Mucosa of stomach (tissue), 1 donor: Measurements from ENCODE around the gene VSTM5.
A peak's percentile ranks its signal among the peaks of the same experiment; 100 is the strongest.
"Not testable (repeated sequence)": the region's sequence is repeated elsewhere in the genome, so short reads cannot be mapped to it uniquely, and the experiment has no call there.

Source experiments
- H3K27me3 ChIP-seq: one replicate; pipeline ENCODE4 v1.7.0; 2013; ENCODE audit warnings: mild to moderate bottlenecking, low read length; ENCODE audit not compliant: control insufficient read depth, insufficient read depth
- H3K36me3 ChIP-seq: one replicate; pipeline ENCODE4 v1.7.0; 2013; ENCODE audit warnings: low read length; ENCODE audit not compliant: control insufficient read depth, insufficient read depth
- H3K4me1 ChIP-seq: one replicate; pipeline ENCODE4 v1.7.0; 2013; ENCODE audit warnings: mild to moderate bottlenecking, low read length; ENCODE audit not compliant: control insufficient read depth, insufficient read depth
- H3K4me3 ChIP-seq: one replicate; pipeline ENCODE4 v1.7.0; 2013; ENCODE audit warnings: low read length
- H3K9ac ChIP-seq: one replicate; pipeline ENCODE4 v1.7.0; 2013; ENCODE audit warnings: mild to moderate bottlenecking, low read length, moderate library complexity
- H3K9me3 ChIP-seq: one replicate; pipeline ENCODE4 v1.7.0; 2013; ENCODE audit warnings: mild to moderate bottlenecking, low read length, moderate library complexity; ENCODE audit not compliant: control insufficient read depth
- donor health status: Pancreatic carcinoma.

The VSTM5 gene, protein sequence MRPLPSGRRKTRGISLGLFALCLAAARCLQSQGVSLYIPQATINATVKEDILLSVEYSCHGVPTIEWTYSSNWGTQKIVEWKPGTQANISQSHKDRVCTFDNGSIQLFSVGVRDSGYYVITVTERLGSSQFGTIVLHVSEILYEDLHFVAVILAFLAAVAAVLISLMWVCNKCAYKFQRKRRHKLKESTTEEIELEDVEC

DNA sequence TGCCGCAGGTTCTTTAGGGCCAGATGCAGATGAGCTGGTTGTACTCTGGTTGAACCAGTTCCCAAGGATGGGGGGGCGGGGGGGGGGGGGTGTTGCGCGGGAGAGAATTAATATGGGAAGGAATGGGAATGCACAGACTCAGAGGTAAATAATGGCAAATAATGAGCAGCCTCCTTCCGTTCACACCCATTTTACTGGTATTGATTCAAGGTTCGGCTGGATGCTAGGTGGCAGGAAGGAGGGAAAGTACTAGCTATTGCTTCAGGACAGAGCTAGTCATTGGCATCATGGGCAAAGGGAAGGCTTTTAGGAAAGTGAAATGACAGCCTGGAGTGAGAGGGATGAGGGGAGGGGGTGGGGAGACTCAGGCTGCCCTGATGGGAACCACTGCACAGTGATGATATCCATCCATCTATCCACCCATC, at the start of gene VSTM5:
VSTM5 (minus strand) TSS at position 25 of the 425 bp plus-strand sequence. CDS start 116 bp downstream, outside the sequence.
- no peaks in the 10 kb centered on the region for H3K9me3 ChIP-seq
- H3K4me1 ChIP-seq, result peaks cover 29% of the 10 kb centered on the region
- H3K36me3 ChIP-seq, result no peaks in the 10 kb centered on the region
- H3K9ac ChIP-seq, result peak within 1 kb of the TSS; percentile 75
- no peaks in the 10 kb centered on the region for H3K27me3 ChIP-seq
- peak within 1 kb of the TSS; percentile 47 for H3K4me3 ChIP-seq

DNA sequence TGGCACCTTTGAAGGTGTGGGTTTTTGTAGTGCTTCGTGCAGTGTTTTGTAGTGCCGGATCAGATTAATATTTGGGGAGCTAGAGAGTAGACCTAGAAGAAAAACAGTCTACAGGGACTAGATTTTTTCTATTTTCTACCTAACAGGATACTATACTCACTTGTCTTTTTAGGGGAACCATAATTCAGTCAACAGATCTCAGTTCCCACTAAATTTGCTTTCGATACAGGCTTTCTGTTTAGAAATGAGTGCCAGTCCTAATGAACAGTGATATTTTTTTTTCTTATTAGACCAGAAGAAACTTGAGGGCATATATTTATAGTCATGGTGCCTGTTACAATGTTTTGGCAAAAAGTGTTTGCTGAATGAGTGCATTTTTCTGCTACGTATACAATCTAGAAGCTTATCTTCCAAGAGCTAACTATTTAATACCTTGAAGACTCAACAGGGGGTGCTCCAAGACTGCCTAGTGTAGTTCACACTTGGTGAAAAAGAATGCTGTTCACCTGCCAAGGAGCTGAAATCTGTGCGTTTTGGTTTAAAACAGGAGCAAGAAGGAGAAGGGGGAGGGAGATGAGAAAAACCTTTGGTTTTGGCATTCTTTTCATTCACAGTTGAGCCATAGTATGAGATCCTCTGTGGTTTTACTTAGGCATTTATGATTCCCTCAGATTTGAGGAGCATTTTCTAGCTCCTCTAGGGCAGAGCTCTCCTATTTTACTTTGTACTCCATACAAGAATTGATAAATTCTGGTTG, 44.9 kb upstream of the VSTM5 start:
- H3K4me3 ChIP-seq, result no peak overlapping the region
- no peaks in the 10 kb centered on the region for H3K36me3 ChIP-seq
- H3K9me3 ChIP-seq, result no peaks in the 10 kb centered on the region
- H3K4me1 ChIP-seq, result no peaks in the 10 kb centered on the region
- H3K9ac ChIP-seq, result no peak overlapping the region
- H3K27me3 ChIP-seq, result peaks cover 6% of the 10 kb centered on the region

DNA sequence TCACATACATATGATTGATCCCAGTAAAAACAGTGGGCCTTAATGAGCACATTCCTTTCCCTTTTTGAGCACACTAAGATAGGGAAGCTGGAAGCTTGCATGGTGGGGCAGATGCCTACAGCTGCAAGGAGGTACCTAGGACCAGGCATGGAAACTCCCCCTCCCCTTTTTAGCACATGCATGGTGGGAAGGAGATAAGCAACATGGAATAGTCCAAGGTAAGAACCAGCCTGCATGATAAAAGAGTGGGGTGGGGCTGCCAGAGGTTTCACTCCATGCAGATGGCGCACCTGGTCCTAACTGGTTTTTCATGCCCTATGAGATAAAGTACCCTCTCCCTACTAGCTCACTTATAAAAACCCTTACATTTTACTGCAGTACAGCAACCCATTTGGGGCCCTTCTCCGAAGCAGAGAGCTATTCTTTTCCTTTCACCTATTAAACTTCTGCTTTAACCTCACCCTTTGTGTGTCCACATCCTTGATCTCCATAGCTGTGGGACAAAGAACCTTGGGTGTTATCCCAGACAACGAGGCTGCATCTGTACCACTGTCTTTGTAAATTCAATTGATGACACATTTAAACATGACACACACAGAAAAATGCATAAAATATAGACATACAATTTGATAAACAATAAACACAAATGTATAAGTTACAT, 40.1 kb upstream of the VSTM5 start:
- Histone ChIP-seq H3K4me1 (no peaks in the 10 kb centered on the region), H3K9me3 (no peaks in the 10 kb centered on the region), H3K27me3 (no peaks in the 10 kb centered on the region), H3K4me3 (no peak overlapping the region), H3K9ac (no peak overlapping the region), H3K36me3 (no peaks in the 10 kb centered on the region)

DNA sequence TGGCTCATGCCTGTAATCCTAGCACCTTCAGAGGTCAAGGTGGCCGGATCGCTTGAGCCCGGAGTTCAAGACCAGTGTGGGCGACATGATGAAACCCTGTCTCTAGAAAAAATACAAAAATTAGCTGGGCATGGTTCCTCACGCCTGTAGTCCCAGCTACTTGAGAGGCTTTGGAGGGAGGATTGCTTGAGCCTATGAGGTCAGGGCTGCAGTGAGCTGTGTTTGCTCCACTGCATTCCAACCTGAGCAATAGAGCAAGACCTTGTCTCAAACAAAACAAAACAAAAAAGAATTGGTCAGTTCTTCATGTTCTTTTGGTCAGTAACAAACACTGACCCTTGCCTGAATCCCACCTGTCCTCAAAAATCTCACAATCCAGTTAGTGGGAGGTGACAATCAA, 36.7 kb upstream of the VSTM5 start:
- Histone ChIP-seq H3K4me3 (no peak overlapping the region), H3K4me1 (no peaks in the 10 kb centered on the region), H3K9me3 (no peaks in the 10 kb centered on the region), H3K9ac (no peak overlapping the region), H3K27me3 (no peaks in the 10 kb centered on the region), H3K36me3 (no peaks in the 10 kb centered on the region)

DNA sequence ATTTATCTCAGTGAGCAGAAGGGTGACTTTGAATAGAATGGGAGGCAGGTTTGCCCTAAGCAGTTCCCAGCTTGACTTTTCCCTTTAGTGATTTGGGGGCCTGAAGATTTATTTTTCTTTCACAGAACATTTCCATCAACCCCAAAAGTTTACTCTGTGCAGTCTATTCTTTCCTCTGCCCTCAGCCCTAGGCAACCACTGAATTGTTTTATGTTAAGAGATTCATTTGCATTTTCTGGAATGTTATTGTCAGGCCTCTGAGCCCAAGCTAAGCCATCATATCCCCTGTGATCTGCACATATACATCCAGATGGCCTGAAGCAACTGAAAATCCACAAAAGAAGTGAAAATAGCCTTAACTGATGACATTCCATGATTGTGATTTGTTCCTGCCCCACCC, 28.7 kb upstream of the VSTM5 start:
- not testable (repeated sequence) for H3K27me3 ChIP-seq, H3K36me3 ChIP-seq, H3K4me3 ChIP-seq, H3K9me3 ChIP-seq, H3K4me1 ChIP-seq, H3K9ac ChIP-seq

DNA sequence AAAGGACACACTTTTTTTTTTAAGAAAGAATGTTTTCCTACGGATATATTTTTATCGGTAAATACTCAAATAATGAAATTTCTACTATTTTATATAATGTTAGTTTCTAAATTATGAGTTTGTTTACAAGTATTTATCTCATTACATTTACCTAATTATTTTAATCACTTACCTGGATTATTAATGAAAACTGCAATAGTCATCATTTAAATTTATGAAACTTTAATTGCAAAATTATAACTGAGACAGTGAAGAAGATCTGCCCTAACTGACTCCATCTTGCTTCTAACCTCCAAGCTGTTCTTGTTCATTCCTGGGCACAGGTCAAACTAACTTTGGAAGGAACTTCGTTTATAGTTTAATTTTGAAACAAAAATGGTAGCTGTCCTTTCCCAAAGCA, 25.2 kb upstream of the VSTM5 start:
- no peaks in the 10 kb centered on the region for H3K27me3 ChIP-seq
- no peaks in the 10 kb centered on the region for H3K9me3 ChIP-seq
- H3K36me3 ChIP-seq, result no peaks in the 10 kb centered on the region
- peaks cover 4% of the 10 kb centered on the region for H3K4me1 ChIP-seq
- no peak overlapping the region for H3K4me3 ChIP-seq
- no peak overlapping the region for H3K9ac ChIP-seq

DNA sequence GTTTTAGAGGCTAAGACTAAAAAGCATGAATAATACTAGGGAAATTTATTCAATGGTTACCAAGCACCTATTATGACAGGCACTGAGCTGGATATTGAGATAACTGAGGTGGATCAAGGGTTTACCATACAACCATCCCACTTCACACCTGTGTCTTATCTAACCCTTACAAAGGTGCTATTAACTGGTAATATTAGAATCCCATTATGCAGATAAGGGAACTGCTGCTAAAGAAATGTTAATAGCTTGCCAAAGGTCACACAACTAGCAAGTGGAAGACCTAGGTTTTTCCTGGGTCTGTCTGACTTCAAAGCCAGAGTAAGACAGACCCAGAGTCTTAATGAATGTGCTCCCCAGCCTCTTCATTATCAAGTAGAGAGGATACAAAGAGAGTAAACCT, 21.1 kb upstream of the VSTM5 start:
- Histone ChIP-seq H3K9ac (no peak overlapping the region), H3K9me3 (no peaks in the 10 kb centered on the region), H3K4me3 (no peak overlapping the region), H3K36me3 (no peaks in the 10 kb centered on the region), H3K27me3 (no peaks in the 10 kb centered on the region), H3K4me1 (peaks cover 4% of the 10 kb centered on the region)

DNA sequence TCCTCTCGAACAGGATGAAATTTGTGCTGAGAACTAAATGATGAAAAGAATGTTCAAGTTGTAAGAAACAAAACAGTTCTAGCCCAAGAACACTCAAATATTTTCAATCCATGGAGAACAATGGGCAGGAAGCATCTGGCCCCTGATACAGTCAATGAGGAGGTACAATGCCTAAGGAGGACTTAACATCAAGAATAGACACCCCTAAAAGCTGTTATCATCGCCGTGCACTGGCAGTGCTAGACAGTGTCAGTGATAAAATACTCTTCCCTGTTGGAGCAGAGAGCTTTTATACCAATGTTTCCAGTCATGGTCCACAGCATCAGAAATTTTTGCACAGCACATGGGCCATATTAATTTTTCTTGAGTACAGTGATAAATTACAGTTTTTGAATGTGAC, 20.2 kb upstream of the VSTM5 start:
- H3K9ac ChIP-seq, result no peak overlapping the region
- no peaks in the 10 kb centered on the region for H3K9me3 ChIP-seq
- no peaks in the 10 kb centered on the region for H3K36me3 ChIP-seq
- peaks cover 4% of the 10 kb centered on the region for H3K4me1 ChIP-seq
- H3K27me3 ChIP-seq, result no peaks in the 10 kb centered on the region
- H3K4me3 ChIP-seq, result no peak overlapping the region

DNA sequence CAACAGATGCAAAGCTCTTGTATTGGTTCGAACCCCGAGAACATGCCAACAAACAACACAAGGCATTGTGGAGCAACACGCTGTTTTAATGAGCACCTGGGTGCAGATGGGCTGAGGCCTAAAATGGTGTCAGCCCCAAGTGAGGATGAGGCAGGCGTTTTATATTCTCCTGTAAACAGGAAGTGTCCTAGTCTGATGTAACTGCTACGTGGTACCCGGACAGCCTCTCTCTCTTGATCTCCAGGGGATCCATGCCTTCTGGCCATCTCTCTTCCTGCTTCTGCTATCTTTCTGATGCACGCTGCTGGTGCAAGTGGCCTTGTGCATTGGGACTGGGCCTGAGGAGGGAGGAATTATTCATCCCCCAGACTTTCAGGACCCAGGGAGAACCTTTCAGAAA, 19.4 kb upstream of the VSTM5 start:
- Histone ChIP-seq H3K4me1 (peaks cover 4% of the 10 kb centered on the region), H3K9me3 (no peaks in the 10 kb centered on the region), H3K36me3 (no peaks in the 10 kb centered on the region), H3K27me3 (no peaks in the 10 kb centered on the region), H3K4me3 (no peak overlapping the region), H3K9ac (no peak overlapping the region)

DNA sequence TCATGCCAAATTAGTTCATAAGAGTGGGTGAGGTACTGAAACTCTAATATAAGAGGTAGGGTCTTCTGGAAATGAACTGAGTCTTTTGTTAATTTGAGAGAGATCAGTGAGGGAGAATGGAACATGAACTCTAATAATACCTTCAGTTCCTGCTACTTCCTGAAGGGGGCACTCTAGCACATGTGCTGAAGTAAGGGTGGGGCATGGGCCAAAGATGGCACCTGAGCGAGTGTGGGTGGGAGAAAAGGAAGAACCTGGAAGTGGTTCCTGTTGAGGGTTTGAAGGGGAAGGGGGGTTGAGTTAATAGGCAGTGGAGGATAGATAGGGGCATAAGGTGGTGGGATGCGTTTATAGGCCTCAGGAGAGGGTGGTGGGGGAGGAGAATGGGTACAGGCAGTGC, 18.0 kb upstream of the VSTM5 start:
- not testable (repeated sequence) for H3K4me3 ChIP-seq, H3K4me1 ChIP-seq, H3K9me3 ChIP-seq, H3K27me3 ChIP-seq, H3K36me3 ChIP-seq, H3K9ac ChIP-seq

DNA sequence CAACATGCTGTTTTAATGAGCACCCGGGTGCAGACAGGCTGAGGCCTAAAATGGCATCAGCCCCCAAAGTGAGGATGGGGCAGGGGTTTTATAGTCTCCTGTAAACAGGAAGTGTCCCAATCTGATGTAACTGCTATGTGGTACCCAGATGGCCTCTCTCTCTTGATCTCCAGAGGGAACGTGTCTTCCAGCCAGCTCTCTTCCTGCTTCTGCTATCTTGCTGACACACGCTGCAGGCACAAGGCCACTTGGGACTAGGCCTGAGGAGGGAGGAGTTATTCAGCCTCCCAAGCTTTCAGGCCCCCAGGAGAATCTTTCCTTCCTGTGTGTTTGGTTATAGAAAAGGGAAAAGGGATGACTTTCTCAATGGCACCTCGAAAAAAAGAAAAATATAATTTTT, 11.4 kb upstream of the VSTM5 start:
- no peaks in the 10 kb centered on the region for H3K9me3 ChIP-seq
- H3K4me3 ChIP-seq, result no peak overlapping the region
- no peak overlapping the region for H3K9ac ChIP-seq
- H3K4me1 ChIP-seq, result peaks cover 6% of the 10 kb centered on the region
- no peaks in the 10 kb centered on the region for H3K27me3 ChIP-seq
- no peaks in the 10 kb centered on the region for H3K36me3 ChIP-seq

DNA sequence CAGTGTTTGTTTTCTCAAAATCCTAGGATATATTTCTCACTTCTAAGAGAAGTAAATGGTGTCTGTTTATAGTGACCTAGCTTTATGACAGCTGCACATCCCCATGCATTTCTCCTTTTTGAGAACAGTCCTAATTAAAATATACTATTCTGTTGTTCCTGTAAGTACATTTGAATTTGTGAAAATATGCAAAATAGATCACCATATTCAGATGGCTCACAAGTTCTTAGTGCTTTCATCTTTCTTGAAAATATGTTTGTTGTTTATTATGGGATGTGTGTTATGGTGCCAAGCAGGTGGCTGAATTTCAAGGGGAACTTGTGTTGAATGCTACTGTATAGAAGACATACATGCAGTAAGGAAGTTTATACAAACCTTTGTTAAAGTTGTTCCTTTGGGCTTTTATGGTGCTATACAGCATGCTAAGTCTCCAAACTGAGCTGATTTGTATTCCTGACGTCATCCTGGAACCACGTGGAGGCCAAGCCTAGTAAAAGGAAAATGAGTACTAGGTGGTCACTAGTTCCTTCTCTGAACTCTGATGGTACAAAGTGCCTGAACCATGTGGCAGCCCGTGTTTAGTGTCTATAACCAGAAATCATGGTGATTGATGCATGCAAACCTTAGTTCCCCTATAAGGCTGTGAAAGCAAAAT, 7.8 kb upstream of the VSTM5 start:
- Histone ChIP-seq H3K4me3 (no peak overlapping the region), H3K27me3 (no peaks in the 10 kb centered on the region), H3K4me1 (peaks cover 6% of the 10 kb centered on the region), H3K9ac (no peak overlapping the region), H3K9me3 (no peaks in the 10 kb centered on the region), H3K36me3 (no peaks in the 10 kb centered on the region)
